Measurements from ENCODE around the gene DNAI7.

GRCh38 chr12:25187781-25188180 lies 7.2 kb downstream of the DNAI7 start:
- TF ChIP-seq, protein P1, sequence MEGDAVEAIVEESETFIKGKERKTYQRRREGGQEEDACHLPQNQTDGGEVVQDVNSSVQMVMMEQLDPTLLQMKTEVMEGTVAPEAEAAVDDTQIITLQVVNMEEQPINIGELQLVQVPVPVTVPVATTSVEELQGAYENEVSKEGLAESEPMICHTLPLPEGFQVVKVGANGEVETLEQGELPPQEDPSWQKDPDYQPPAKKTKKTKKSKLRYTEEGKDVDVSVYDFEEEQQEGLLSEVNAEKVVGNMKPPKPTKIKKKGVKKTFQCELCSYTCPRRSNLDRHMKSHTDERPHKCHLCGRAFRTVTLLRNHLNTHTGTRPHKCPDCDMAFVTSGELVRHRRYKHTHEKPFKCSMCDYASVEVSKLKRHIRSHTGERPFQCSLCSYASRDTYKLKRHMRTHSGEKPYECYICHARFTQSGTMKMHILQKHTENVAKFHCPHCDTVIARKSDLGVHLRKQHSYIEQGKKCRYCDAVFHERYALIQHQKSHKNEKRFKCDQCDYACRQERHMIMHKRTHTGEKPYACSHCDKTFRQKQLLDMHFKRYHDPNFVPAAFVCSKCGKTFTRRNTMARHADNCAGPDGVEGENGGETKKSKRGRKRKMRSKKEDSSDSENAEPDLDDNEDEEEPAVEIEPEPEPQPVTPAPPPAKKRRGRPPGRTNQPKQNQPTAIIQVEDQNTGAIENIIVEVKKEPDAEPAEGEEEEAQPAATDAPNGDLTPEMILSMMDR (IDR thresholded peaks at IDR 0.05) = no peak
- no peak for TF ChIP-seq ZFX (IDR thresholded peaks at IDR 0.05; ENCODE audit: borderline replicate concordance)
